NT2/D1 (cell line): ENCODE measurements around the gene GJA3.

ENCODE experiments used
- SUZ12 ChIP-seq: IDR thresholded peaks from 2 replicates; pipeline ENCODE4 v1.6.1; 2011; ENCODE audit not compliant: insufficient read length, insufficient read depth; ENCODE audit errors: extremely low read depth
- YY1 ChIP-seq: IDR thresholded peaks from 2 replicates; pipeline ENCODE4 v1.6.1; 2011; ENCODE audit not compliant: insufficient read length, insufficient read depth
- ZNF274 ChIP-seq: IDR thresholded peaks from 2 replicates; pipeline ENCODE4 v1.6.1; 2011; ENCODE audit warnings: mild to moderate bottlenecking, low read depth, low read length

DNA sequence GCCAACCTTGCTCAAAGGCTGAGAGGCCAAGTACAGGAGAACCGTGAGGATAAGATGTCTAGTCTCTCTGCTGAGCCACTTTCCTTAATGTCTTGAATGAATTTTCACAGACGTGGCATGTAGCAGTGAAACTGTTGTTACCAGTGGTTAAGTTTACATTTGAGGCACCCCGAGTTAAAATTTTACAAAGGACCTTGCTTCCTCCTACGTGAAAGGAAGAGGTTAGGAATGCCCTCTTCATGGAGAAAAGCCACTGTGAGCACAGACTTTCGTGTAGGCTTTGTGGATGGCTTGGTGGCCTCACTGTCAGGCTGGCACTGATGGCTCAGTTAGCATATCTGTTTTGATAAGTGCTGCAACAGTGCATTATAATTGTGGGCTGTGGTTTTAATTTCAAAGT is 29.2 kb upstream of the GJA3 start:
- no peak for TF ChIP-seq YY1
- no peak for TF ChIP-seq ZNF274
- TF ChIP-seq SUZ12, result no peak
